ENCODE results near the gene LRRC7. TPM values are rescaled to one million over a fixed set of nuclear protein-coding genes. Genes with fewer than 3 reads are reported as not detected.

Gene LRRC7
- total and polyA plus RNA-seq, 2 of the 8 experiments (the other 6 are each of a cell fraction or from before 2014, with no cell fraction given) = 0.03 to 0.17 TPM

DNA sequence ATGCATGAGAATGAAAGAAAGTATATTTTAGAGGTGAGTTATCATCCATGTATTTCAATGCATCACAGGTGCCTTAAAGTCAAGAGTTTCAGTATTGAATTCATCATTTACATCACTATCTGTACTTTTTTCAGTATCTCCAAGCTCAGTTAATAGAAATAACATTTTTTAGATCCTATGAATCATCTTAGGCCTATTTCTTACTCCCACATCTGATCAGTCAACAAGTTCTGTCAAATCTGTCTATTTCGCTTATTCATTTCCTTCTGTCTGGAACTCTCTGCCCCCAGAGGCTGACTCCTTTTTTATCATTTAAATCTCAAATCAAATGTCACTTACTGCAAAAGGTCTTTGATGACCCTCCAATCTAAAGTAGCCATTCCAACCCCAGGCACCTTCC is 295.2 kb downstream of the LRRC7 start (continued):
- TF ChIP-seq TBP (IDR thresholded peaks at IDR 0.05; ENCODE audit: low read depth, low read length) = no peak
- no peak for TF ChIP-seq MAX (IDR thresholded peaks at IDR 0.05)
- no peak for TF ChIP-seq HDAC6 (IDR thresholded peaks at IDR 0.05; ENCODE audit: low read depth, low read length)
- TF ChIP-seq JUN (IDR thresholded peaks at IDR 0.05; ENCODE audit: low read depth, low read length) = no peak
- TF ChIP-seq CBX8 (IDR thresholded peaks at IDR 0.05; ENCODE audit: borderline replicate concordance, low read depth, low read length) = no peak
